Ovary (tissue), 9 donors: ENCODE measurements around the gene SLCO1B1. TPM values are rescaled to one million over a fixed set of nuclear protein-coding genes. Genes with fewer than 3 reads are reported as not detected.
"Not testable (repeated sequence)": the region's sequence is repeated elsewhere in the genome, so short reads cannot be mapped to it uniquely, and the experiment has no call there.

Experiments
- DNase-seq, 5 donors: peaks; one replicate each; pipeline ENCODE4 v3.0.0-alpha.2; 2019 to 2020
- H3K27ac ChIP-seq, 2 donors: fragments of 200-600 bp; one replicate each; pipeline versions ENCODE4 v1.5.1 to v1.8.0; 2019 to 2022
- H3K27me3 ChIP-seq: fragments of 200-600 bp; one replicate; pipeline ENCODE4 v1.8.0; 2022
- H3K36me3 ChIP-seq: fragments of 200-600 bp; sonication (generic); one replicate; pipeline ENCODE4 v1.5.1; 2019
- H3K4me1 ChIP-seq: one replicate; pipeline ENCODE4 v1.8.1; 2013; ENCODE audit warnings: mild to moderate bottlenecking, moderate library complexity; ENCODE audit not compliant: insufficient read depth
- H3K4me3 ChIP-seq: fragments of 200-600 bp; sonication (generic); one replicate; pipeline ENCODE4 v1.5.1; 2017
- H3K9me3 ChIP-seq, 2 donors: fragments of 200-600 bp in 1 of 2; sonication (generic) in 1 of 2; one replicate each; pipeline versions ENCODE4 v1.5.1 to v1.8.1; 2013 to 2019; ENCODE audit warnings: mild to moderate bottlenecking in 1 of 2, moderate library complexity in 1 of 2
- EP300 ChIP-seq: sonication (generic); formaldehyde crosslinking; IDR thresholded peaks from one replicate; pipeline ENCODE4 v1.6.1; 2017; ENCODE audit warnings: antibody characterized with exemption
- POLR2A ChIP-seq: fragments of 450-650 bp; IDR thresholded peaks from one replicate; pipeline ENCODE4 v1.6.1; 2017; ENCODE audit warnings: antibody characterized with exemption, mild to moderate bottlenecking, moderate library complexity
- WGBS, 3 donors: extraction: QIAGEN DNeasy Blood & Tissue Kit in 1 of 3; methylation state at CpG; one replicate each; pipeline versions ENCODE4 v1.1.5 to v1.1.7; 2013 to 2017; 5-methylcytosine and 5-hydroxymethylcytosine counted together
- intact Hi-C, 4 donors: fragments of 100-400 bp; cut with DNase I; formaldehyde crosslinking; loops; one replicate each; pipeline versions ENCODE4 v1.11.0 to v1.15.1; 2022 to 2023
- polyA plus RNA-seq, 2 donors: library from polyadenylated mRNA; stranded (reverse); fragments of 200-250 nt in 1 of 2; fragments of 350-450 nt in 1 of 2; fragmentation: Illumina TruSeq in 1 of 2; extraction: RNeasy Lipid Tissue Mini Kit (QIAGEN cat#74804) in 1 of 2; gene quantifications; one replicate each; pipeline ENCODE4 v1.2.3, GENCODE V29; 2013 to 2014
- total RNA-seq, 7 donors: library from RNA; depleted of rRNA in 2 of 7; stranded (reverse); fragments of >200 nt in 2 of 7; fragmentation: NEBNext Ultra II Directional in 3 of 7; extraction: Animal tissue kit (Norgen Biotek cat#: 25700) in 3 of 7; gene quantifications; one replicate each; pipeline versions ENCODE4 v1.1.0 to v1.2.4, GENCODE V29; 2016 to 2023
- TF ChIP-seq, protein P1 (sequence below), 3 donors: fragments of 450-650 bp in 2 of 3; fragments of 200-600 bp in 1 of 3; IDR thresholded peaks; one replicate each; pipeline versions ENCODE4 v1.5.1 to v1.8.0; 2016 to 2022; ENCODE audit warnings: antibody characterized with exemption in 3 of 3, mild to moderate bottlenecking in 1 of 3
- donor health status: DM: no; HTN: no; CAD: no; lungs with moderate emphysema.
- donor health status: DM: no; HTN: no; CAD: no.
- donor health status: Bipolar disorder and iron deficiency.
- donor health status: DM: yes; HTN: yes; CAD: no.
- donor health status: DM: no; HTN: no; CAD: no.
- donor health status: DM: yes; HTN: yes; CAD: no.

SLCO1B1 gene
- total and polyA plus RNA-seq, 9 donors = 0.08 TPM; not detected in 8

DNA sequence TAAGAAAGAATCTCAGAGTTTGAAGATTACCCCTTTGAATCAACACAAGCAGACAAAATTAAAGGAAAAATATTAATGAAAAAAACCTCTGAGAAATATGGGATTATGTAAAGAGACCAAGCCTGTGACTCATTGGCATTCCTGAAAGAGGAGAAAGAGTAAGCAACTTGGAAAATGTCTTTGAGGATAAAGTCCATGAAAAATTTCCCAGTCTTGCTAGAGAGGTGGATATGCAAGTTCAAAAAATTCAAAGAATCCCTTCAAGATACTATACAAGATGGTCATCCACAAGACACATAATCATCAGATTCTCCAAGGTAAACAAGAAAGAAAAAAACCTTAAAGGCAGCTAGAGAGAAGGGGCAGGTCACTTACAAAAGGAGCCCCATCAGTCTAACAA is 13.3 kb downstream of the SLCO1B1 start:
- TF ChIP-seq POLR2A (no peak), EP300 (no peak)
- TF ChIP-seq, protein P1, sequence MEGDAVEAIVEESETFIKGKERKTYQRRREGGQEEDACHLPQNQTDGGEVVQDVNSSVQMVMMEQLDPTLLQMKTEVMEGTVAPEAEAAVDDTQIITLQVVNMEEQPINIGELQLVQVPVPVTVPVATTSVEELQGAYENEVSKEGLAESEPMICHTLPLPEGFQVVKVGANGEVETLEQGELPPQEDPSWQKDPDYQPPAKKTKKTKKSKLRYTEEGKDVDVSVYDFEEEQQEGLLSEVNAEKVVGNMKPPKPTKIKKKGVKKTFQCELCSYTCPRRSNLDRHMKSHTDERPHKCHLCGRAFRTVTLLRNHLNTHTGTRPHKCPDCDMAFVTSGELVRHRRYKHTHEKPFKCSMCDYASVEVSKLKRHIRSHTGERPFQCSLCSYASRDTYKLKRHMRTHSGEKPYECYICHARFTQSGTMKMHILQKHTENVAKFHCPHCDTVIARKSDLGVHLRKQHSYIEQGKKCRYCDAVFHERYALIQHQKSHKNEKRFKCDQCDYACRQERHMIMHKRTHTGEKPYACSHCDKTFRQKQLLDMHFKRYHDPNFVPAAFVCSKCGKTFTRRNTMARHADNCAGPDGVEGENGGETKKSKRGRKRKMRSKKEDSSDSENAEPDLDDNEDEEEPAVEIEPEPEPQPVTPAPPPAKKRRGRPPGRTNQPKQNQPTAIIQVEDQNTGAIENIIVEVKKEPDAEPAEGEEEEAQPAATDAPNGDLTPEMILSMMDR (IDR thresholded peaks at IDR 0.05) = no peak
- Histone ChIP-seq H3K4me3 (no peak overlapping the region), H3K27ac (no peak overlapping the region), H3K9me3 (no peaks in the 10 kb centered on the region), H3K36me3 (no peaks in the 10 kb centered on the region), H3K4me1 (no peaks in the 10 kb centered on the region), H3K27me3 (no peaks in the 10 kb centered on the region)
- no peak for DNase-seq
- intact Hi-C loops = no loop called here

DNA sequence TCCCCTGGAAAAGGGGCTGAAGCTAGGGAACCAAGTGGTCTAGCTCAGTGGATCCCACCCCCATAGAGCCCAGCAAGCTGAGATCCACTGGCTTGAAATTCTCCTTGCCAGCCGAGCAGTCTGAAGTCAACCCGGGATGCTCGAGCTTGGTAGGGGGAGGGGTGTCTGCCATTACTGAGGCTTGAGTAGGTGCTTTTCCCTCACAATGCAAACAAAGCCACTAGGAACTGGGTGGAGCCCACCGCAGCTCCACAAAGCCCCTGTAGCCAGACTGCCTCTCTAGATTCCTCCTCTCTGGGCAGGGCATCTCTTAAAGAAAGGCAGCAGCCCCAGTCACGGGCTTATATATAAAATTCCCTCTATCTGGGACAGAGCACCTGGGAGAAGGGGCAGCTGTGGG is 18.9 kb downstream of the SLCO1B1 start:
- intact Hi-C loops, DNase-seq, H3K36me3 ChIP-seq, H3K4me1 ChIP-seq, H3K4me3 ChIP-seq, H3K27me3 ChIP-seq, H3K27ac ChIP-seq, H3K9me3 ChIP-seq: not testable (repeated sequence)
- 54 to 81% (median 73%) methylated on average over 5 of the region's 5 CpGs for WGBS, 3 donors

GRCh38 chr12:21151184-21151583 is 20.2 kb downstream of the SLCO1B1 start:
- Histone ChIP-seq H3K27me3 (no peaks in the 10 kb centered on the region), H3K27ac (no peak overlapping the region), H3K36me3 (no peaks in the 10 kb centered on the region), H3K9me3 (no peaks in the 10 kb centered on the region), H3K4me1 (no peaks in the 10 kb centered on the region), H3K4me3 (no peak overlapping the region)
- TF ChIP-seq EP300 = no peak
- 86 to 90% (median 89%) methylated on average over 3 of the region's 3 CpGs for WGBS, 3 donors
- intact Hi-C loops = no loop called here
- DNase-seq = no peak

DNA sequence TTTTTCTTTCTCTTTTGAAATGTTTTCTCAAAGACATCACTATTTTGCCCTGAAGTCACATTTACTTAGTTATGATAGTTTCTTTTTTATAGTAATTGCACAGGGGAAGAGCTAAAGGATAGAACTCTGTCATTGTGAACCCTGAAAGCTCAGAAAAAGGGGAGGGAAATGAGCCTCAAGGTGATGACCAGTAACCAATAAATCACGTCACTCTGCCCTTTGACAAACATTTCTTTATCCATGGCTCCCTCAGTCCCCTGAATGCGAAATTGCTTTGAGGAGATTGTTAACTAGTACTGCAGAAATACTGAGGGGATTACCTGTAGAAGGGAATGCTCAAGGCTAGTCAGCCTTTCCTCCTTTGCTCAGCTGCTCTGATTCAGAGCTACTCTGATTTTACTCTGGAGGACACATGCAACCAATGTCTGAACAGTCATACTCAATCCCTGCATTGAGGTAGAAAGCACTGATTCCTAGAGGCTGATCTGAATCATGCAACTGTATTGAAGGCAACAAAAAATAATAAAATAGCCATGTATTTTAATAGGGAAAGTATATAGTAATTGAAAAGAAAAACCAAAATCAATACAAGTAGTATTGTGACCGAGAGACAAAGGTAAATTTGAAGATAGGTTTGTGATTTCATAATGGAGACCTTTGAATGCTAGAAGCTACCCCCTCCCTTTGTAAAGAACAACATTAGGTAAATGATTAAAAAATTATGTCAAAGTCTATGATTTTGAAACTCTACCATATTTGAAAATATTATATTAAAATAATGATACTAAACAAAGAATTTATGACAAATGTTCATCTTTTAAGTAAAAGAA is 24.7 kb downstream of the SLCO1B1 start:
- DNase-seq = no peak
- Histone ChIP-seq H3K36me3 (no peaks in the 10 kb centered on the region), H3K9me3 (no peaks in the 10 kb centered on the region), H3K4me3 (no peak overlapping the region), H3K27me3 (no peaks in the 10 kb centered on the region), H3K27ac (no peak overlapping the region), H3K4me1 (no peaks in the 10 kb centered on the region)
- no peak for TF ChIP-seq POLR2A
- TF ChIP-seq EP300 = no peak
- TF ChIP-seq, protein P1 (IDR thresholded peaks at IDR 0.05) = no peak
- intact Hi-C loops = no loop called here
- WGBS, 3 donors = 64 to 68% (median 65%) methylated on average over 3 of the region's 3 CpGs

DNA sequence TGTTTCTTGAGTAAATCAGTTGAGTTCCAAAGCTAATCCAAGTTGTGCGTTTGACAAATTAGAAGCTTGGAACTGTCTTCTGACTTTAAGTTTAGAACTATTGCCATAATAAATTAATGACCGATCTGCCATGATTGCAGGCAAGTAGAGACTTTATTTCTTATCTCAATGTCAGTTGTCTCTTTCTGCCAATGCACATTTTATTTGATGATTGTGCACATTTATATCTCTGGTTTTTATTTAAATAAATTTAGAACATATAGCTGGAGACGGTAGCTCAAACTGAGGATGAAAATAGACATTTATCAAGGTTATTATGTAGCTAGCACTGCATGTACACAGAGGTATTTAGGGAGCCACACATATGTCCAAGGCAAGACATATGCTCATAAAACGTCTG is 34.1 kb downstream of the SLCO1B1 start:
- no peak for DNase-seq
- TF ChIP-seq POLR2A = no peak
- no peak for TF ChIP-seq EP300
- TF ChIP-seq, protein P1 (IDR thresholded peaks at IDR 0.05) = no peak
- H3K27ac ChIP-seq = no peak overlapping the region
- WGBS, 3 donors = 63 to 68% (median 66%) methylated on average over 4 of the region's 4 CpGs
- intact Hi-C loops = no loop called here
- H3K36me3 ChIP-seq = no peaks in the 10 kb centered on the region
- no peaks in the 10 kb centered on the region for H3K27me3 ChIP-seq
- H3K4me1 ChIP-seq = no peaks in the 10 kb centered on the region
- H3K9me3 ChIP-seq = no peaks in the 10 kb centered on the region
- H3K4me3 ChIP-seq = no peak overlapping the region
